Measurements from ENCODE around the gene SYTL2.

The SYTL2 gene

DNA sequence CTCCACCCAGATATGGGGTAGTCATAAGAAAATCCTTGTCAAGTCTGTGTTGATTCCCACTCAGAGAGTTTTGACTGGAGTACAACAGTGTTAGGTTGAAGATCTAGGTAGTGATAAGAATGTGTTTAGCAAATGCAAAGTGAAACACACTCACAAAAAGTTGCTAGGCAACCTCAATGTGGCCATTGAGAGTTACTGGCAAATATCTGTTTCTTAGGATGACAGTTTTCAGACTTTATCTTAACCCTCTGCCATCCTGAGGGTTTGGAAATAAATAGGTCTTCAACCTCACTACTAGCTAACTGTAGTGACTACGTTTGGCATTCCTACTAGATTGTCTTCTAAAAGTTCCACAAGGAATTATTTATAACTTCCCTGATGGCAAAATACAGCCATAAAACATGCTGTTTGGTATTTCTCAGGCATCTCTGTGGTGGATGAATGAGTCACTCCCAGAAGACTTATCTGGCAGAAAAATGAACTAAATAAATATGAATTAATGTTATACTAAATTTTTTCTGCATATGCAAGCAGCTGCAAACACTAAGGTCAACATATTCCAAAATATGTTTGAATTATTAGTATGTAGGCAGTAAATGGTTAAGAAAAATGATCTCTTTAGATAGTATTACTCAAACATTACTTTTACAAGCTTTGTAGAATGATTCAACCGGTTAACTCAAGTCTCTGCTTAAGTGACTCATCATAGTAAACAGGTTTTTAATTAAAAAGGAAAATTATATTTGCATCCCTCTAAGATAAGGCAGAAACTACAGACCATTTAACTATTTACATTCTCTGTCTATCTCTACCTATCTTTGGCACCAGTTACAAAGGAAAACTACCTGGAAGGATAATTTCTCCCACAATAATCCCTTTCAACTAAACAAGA, 17.1 kb upstream of the SYTL2 start:
- DNase-seq: no peak

DNA sequence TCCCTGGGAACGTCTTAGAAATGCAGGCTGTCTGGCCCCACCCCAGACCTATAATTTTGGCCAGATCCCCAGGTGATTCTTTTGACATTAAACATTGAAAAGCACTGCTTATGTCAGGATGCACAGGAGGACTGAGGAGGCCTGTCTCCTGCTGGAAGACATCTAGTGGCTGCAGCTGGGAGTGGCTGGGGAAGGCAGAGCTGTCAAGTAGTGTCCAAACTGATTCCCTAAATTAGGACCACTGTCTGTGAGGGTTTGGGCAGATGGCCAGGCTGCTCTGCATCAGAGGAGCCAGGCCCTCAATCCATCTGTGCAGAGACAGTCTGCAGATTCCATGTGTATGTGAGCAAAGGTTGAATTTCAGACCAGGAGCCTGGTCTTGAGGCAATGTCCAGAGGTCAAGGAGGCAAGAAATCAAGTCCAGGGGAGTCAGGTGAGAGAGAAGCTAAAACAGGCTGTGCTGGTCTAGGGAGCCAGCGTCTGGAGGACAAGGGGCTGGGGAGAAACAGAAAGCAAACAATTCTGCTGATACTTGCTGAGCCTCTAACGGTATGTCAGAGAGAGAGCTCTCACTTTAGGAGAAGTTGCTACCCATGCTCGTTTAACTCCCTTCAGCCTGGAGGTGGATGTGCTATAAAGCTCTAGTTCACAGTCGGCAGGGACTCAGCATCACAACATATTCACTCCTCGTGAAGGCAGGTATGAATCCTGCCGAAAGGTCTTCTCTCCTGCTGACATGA, 15.3 kb upstream of the SYTL2 start:
- DNase-seq: no peak

DNA sequence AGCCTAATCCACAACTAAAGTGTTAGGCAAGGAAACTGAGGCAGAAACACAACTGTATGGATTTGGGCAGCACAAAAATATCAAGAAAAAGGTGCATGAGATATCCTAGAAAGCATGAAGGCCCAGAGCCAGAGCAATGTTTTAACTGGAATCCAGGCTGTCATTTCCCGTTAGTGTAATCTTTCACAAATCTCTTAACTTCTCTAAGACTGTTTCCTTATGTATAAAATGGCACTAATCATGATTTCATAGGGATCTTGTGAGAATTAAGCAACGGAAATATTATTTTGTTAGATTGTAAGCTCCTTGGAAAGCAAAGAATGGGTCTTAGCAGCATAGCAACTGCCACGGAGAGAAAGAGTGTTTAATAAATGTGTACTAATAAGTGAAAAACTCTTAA, 14.7 kb upstream of the SYTL2 start:
- no peak for DNase-seq

DNA sequence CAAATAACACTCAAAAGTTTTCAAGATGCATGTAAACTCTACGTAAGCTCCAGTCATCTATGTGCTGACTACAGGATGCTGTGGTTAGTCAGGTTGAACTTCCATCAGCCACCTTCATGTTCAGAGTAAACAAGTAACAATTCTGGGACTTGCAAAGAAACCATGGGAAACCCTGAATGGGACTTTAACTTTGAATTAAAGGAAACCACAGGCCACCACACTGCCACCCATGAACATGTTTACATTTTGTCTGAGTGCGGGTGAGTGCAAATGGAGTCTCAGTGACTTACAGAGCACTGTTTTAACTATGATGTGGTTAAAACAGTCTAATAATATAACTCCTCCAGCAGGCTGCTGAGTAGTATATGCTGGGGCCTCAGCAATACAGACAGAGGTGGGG, 12.9 kb upstream of the SYTL2 start:
- no peak for DNase-seq

DNA sequence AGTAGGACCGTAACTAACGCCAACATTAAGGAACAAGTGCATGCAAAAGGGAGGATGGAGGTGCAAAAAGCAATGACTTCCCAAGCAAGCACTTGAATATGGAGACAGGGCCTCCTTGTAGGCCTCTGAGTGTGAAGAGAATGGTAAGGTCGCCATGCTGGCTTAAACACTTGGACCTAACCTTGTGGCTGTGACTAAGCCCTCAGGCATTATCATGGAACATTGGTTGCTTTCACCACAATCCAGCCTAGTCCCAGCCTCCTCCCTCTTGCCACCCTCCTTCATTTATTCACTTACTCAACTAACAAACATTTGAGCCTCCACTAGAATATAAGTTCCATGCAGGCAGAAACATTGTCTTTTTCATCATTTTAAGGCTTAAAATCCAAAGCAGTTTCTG, 11.9 kb upstream of the SYTL2 start:
- no peak for DNase-seq

DNA sequence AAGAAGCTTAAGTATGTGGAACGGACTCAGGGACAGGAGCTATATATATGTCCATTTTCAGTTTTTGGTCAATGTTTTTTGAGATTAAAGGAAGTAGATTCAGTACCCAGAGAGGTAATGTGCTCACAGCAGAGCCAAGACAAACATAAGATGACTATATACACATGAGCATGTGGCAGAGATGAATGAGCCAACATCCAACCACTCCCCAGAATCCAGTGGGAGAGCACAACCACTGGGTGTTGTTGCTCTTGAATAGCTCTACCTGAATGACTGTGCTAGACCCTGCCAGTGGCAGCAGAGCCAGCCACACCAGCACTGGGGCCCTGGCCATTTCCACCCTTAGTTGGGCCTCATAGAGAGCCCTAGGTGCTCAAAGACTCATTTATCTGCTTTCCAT, 10.7 kb upstream of the SYTL2 start:
- DNase-seq: peak; percentile 29

DNA sequence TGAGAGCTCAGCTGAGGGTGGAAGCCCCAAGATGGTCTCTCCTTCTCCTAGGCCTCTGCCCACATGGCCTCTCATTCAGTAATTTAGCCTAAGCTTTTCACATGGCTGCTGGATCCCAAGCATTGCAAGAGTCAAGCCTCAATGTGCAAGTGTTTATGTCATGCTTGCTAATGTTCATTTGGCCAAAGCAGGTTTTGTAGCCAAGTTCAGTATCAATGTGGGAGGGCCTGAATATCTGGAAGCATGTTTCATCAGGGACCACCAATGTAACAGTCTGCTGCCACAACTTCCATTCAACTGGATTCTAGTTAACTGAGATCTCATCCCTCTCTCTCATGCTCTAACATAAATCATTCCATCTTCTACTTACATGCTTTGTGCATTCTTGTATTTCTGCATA, 8.5 kb upstream of the SYTL2 start:
- no peak for DNase-seq

DNA sequence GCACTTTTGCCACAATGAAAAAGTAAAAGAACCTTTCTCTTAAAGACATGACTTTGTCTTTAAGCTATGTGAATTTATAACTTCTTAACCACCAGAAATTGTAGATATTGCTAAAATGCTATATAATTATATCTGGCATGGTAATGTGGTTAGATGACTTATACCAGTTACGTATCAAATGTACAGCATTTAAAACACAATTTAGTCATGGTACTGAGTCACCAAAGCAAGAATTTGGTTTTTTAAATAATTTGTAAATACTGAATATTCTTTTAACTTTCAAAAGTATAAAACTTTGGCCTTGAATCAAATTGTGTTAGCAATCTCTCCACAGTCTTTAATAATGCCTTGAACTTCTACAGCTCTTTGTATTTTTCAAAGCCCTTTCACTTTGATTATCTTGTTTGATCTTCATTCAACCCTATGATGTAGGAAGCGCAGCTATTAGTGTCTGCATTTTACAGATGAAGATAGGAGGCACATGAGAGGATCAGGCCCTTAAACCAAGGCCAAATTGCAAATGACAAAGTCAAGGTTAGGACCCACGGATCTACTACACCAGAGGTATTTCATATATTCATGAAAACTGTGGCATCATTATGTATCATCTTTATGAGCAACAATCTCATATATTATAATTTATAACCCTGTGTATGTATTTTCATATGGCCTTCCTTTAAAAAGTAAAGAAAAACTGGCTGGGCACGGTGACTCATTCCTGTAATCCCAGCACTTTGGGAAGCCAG, 4.4 kb upstream of the SYTL2 start:
- no peak for DNase-seq

DNA sequence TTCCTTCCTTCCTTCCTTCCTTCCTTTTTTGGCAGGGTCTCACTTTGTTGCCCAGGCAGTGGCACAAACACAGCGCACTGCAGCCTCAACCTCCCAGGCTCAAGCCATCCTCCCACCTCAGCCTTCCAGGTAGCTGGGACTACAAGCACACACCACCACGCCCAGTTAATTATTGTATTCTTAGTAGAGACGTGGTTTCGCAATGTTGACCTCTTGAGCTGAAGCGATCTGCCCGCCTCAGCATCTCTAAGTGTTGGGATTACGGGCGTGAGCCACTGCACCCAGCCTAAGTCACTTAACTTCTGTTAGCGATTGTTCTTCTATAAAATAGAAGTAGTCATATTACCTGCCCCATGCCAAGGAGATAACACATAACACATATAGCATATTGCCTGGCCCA, 2.8 kb upstream of the SYTL2 start:
- DNase-seq: no peak

DNA sequence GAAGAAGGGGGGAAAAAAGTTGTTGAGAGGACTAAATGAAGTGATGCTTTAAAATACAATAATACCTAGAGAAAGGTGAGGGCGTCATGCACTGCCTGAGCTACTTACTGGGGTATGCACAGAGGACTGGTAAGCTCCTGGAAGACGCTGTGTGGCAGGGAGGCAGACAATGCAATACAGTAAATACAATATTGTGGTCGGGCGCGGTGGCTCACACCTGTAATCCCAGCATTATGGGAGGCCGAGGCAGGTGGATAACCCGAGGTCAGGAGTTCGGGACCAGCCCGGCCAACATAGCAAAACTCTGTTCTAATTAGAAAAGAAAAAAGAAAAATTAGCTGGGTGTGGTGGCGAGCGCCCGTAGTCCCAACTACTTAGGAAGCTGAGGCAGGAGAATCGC, 683 bp upstream of the SYTL2 start:
- DNase-seq: no peak

DNA sequence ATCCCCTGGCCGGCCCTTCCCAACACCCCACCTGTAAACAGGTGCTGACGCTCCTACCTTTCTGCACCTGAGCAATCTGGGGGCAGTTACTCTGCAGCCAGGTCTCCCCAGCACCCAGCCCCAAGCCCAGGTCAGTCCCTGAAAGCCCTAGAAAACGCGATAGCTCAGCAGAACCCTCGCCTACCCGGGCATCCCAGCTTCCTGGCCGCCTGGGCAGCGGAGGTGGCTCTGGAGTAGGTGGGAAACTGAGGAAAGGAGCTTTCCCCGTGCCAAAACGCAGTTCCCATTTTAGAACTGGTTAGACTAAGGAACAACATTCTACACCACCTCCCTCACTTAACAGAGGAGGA, 445 bp downstream of the SYTL2 start:
- no peak for DNase-seq

DNA sequence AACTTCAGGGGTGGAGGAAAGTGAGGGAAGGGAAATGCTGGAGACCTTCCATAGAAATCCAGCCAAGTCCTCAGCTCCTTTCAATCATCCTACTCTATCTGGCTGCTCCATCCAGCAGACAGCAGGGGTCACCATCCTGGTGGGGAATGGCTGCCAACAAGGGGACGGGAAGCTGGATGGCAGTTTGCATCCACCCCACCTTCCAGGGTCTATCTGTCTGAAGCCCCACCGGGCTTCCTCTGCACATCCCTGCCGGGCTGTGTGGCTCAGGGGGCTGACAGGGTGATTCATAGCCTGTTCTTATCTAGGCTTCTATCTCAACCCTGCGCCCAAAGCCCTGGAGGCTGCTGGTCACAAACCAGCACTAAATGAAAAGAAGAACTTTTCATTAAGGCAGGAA, 1.1 kb downstream of the SYTL2 start:
- DNase-seq: no peak

DNA sequence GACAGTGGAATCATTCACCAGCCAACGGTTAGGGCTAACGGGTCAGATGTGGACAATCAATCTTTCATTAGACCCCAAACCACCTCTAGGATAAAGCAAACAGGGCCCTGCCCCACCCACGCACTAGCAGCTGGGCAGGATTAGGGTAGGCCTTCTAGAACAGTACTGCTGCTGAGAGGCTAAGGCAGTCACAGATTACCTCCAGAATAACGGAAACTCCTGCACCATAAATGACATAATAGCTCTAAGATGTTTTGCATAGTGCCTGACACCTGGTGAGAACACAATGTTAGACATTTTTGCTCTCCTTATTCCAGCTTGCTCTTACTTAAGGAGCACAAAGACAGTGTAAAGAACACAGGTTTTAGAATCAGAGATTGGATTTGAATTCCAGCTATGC, 1.8 kb downstream of the SYTL2 start:
- no peak for DNase-seq

DNA sequence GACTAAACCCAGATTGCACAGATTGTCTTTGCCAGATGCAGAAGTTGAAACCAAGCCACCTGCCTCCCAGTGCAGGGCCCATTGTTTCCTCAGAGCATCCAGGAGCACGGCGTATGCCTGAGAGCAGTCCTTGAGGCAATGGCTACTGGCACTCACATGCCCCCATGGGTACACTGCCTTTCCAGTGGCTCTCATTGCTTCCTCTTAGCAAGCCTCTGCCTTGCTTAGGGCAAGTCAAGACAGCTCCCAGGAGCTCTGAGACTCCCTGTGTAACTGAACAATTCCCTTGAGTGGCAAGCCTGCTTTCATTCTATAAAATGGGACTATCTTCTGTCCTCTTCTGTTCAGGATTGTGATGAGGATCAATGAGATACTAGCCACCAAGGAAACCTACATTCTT, 4.1 kb downstream of the SYTL2 start:
- no peak for DNase-seq

DNA sequence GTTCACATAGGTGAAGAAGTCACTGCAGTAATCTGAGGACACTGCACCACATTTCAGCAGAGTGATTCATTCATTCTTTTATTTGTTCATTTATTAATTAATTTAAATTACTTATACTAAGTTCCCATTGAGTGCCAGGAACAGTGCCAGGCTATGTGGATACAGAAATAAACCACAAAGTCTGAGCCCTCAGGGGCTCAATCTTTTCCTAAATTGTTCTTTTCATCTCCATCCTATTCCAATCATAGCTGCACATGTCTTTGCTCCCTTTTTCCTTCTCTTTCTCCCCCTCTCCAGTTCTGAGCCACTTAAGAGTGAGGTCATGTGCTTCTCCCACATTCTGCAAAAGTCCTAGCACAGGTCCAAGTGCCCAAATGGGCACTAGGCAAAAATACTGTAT, 4.9 kb downstream of the SYTL2 start:
- DNase-seq: no peak

DNA sequence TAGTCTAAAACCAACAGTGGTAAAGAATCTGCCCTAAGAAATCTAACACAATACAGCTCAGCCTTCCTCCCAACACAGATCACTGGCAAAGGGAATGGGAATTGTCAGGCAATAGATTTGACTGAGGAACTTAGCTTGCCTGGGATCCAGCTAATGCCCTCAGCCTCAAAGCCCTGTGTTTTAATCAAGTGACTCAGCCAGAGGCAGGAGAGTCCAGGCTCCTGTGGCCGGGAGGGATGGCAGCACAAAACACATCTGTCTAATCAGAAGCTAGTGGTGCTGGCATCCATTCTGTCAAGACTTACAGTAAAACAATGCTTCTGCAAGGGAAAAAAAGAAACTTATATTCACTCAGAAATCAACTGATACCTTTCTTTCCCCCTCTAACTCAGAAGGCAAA, 5.6 kb downstream of the SYTL2 start:
- DNase-seq: no peak

DNA sequence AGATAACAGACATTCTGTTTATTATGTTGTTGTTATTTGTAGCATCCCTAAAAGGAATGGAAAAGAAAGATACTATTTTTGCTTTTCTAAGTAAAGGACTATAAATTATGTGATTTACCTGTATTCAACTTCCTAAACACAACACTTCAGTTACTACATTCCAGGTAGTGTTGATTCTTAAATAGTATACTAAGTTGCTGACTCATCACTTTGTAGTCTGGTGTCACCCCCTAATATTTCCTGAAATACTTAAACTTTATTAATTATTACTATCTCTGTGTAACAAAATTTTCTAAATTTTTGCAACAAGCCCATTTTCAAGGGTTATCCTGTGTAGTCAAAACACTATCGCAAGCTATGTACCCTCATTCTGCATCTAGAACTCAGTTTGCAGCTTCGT, 7.0 kb downstream of the SYTL2 start:
- no peak for DNase-seq

DNA sequence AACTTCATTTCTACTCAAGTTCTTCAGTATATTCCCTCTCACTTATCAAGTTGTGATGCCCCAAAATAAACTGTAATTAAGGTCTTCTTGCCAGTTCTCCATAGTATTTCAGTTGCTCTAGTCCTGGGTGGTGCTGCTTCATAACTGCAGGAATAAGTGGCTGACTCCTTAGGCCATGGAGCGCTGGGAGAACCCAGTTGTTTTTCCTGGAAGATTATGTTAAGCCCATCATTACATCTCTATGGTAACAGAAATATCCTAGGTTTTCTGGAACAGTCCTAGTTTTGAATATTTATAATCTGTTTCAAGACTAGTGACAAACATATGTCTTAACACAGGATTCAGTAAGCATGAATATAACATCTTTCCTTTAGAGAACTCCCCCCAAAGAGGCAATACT, 7.6 kb downstream of the SYTL2 start:
- DNase-seq: no peak

DNA sequence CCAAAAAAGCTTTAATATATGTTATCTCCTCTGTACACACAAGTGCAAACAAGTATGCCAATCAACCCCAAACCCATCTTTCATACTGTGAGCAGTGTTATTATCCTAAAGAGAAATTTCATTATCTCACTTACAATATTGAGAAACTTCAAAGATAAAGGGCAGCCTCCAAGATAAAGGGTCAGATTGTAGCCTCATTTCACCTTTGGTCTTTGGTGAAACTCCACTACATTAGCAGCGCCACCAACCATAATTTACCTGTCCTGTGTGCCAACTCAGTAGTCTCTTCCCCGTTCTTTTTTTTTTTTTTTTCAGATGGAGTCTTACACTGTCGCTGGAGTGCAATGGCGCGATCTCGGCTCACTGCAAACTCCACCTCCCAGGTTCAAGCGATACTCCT, 9.4 kb downstream of the SYTL2 start:
- DNase-seq: no peak

DNA sequence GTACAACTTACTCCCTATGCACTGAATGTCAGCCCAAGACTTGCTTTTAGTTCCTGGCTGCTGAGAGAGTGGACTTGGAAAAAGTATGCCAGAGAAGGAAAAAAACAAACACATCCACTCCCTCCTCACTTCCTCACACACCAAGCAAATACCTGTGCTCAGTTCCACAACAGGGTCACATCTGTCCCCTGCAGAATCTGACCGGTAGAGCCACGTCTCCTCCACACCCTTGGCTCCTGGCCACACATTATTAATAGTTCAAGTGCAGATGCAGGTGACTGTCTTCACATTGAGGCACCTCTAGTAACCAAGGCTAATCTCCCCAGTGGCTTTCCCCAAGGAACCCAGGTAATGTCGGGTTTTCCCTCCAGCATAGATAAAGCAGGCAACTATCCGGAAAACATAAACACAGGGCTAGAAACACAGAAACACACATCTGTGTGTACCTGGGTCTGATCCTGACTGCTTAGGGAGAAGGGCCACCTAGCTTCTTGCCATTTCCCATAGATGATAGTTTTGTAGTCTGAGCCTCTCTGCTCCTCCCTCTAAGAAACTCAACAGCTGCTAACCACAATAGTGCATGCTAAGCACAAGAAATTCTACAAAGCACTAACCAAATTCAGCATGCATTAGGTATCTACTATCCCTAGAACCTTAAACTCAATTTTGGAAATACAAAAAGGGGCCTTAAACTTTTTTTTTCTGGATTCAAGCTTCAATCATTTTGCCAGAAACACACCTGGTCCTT, 10.2 kb downstream of the SYTL2 start:
- DNase-seq: no peak

DNA sequence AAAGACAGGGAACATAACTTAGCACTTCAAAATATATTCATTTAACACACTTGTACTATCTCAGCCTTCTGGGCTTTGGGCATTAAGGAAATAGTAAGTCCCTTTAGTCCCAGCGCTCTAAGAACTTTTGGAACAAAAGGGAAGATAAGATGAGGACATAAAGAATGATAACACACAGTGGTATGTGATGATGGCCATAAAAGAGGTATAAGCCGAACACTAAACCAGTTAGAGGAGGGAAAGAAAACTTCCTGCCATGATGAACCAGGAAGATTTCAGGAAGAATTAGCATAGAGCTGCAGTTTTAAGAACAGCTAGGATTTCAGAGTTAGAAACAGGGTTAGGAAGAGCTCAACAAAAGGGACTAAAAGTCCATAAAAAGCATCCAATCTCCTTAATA, 11.8 kb downstream of the SYTL2 start:
- no peak for DNase-seq

DNA sequence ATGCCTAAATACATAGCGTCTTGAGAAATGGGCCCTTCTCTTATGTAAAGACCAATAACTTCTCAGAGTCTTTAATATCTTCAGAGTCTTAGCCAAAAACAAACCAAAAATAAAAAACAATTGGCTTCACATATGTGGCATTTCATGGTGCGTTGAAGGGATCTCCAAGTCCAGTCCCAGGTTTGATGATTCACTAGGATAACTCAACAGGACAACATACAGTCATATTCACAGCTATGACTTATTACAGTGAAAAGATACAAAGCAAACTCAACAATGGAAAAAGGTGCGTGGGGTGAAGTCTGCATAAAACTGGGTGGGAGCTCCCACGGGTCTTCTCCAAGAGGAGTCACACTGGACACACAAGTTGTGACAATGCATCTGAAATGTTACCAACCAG, 12.6 kb downstream of the SYTL2 start:
- no peak for DNase-seq
